Measurements from ENCODE around the gene VSTM5. TPM values are rescaled to one million over a fixed set of nuclear protein-coding genes. Genes with fewer than 3 reads are reported as not detected.

VSTM5 gene
- polyA plus RNA-seq, 1 of the 3 experiments (the other 2 are of a cell fraction): 0.12 TPM

GRCh38 chr11:93796441-93797231 is 53.8 kb downstream of the VSTM5 start (continued):
- no peak for TF ChIP-seq GATA2 (CRISPR knock-in tag; IDR thresholded peaks at IDR 0.05)

GRCh38 chr11:93791493-93791892 is 58.9 kb downstream of the VSTM5 start:
- H3K27me3 ChIP-seq (ENCODE audit: insufficient read depth): no peaks in the 10 kb centered on the region
- H3K4me3 ChIP-seq (ENCODE audit: low read depth in 2 of 2, low read length in 1 of 2): no peak overlapping the region
- 79% methylated on average over 5 of the region's 5 CpGs for WGBS (ENCODE audit: low lambda C conversion rate)
- no peak for DNase-seq
- no peak overlapping the region for H3K4me2 ChIP-seq
- ChIA-PET POLR2A (interaction anchor here (1.8 kb wide), 1 partner anchor 50 kb away, joined by 5 read pairs; the partner anchor contains the start of genes C11orf54 and TAF1D), CTCF (interaction anchor here (1.1 kb wide), 1 partner anchor 59 kb away, joined by 3 read pairs; no protein-coding TSS in a partner anchor)
- H3K9me3 ChIP-seq: no peaks in the 10 kb centered on the region
- H3K9ac ChIP-seq: no peak overlapping the region
- H3K9me2 ChIP-seq: no peaks in the 10 kb centered on the region
- H4K20me1 ChIP-seq (ENCODE audit: insufficient read depth): peaks cover 46% of the 10 kb centered on the region
- peaks cover 73 to 84% of the 10 kb centered on the region in 2 experiments for H3K36me3 ChIP-seq (replicated peaks in 1 of 2; ENCODE audit: control insufficient read depth in 1 of 2, insufficient read depth in 2 of 2, low read length in 1 of 2)
- H3K27ac ChIP-seq (ENCODE audit: low read depth in 2 of 2, low read length in 1 of 2): no peak overlapping the region
- TF ChIP-seq POLR2AphosphoS5 (IDR thresholded peaks at IDR 0.05; ENCODE audit: low read depth, low read length) (no peak), FOSL2 (IDR thresholded peaks at IDR 0.05; ENCODE audit: borderline replicate concordance, low read depth) (no peak), EP300 (IDR thresholded peaks at IDR 0.05; ENCODE audit: borderline replicate concordance in 1 of 2, low read depth in 1 of 2, low read length in 1 of 2) (no peak), IRF3 (IDR thresholded peaks at IDR 0.05; ENCODE audit: low read depth, low read length) (no peak), NRF1 (IDR thresholded peaks at IDR 0.05; ENCODE audit: low read depth, low read length) (no peak), CTCF (IDR thresholded peaks at IDR 0.05) (no peak), FOXJ3 (CRISPR knock-in tag; IDR thresholded peaks at IDR 0.05) (no peak), TEAD4 (IDR thresholded peaks at IDR 0.05; ENCODE audit: borderline replicate concordance, insufficient read depth) (no peak), MEF2A (IDR thresholded peaks at IDR 0.05; ENCODE audit: borderline replicate concordance, low read depth) (no peak)
- peaks cover 93% of the 10 kb centered on the region for H3K79me2 ChIP-seq (ENCODE audit: insufficient read depth)
- no peaks in the 10 kb centered on the region for H3F3A ChIP-seq (replicated peaks; ENCODE audit: insufficient read depth)
- H2AFZ ChIP-seq (ENCODE audit: low read depth): no peak overlapping the region
- H3K4me1 ChIP-seq (ENCODE audit: control insufficient read depth in 1 of 2, insufficient read depth in 2 of 2, low read depth in 1 of 2, low read length in 1 of 2): peaks cover 0 to 9% of the 10 kb centered on the region in 2 experiments; a peak in 2 of 4 replicates

GRCh38 chr11:93784935-93785360 is 65.5 kb downstream of the VSTM5 start:
- peaks cover 18 to 25% of the 10 kb centered on the region in 2 experiments for H3K36me3 ChIP-seq (replicated peaks in 1 of 2; ENCODE audit: control insufficient read depth in 1 of 2, insufficient read depth in 2 of 2, low read length in 1 of 2)
- H3K4me1 ChIP-seq (ENCODE audit: control insufficient read depth in 1 of 2, insufficient read depth in 2 of 2, low read depth in 1 of 2, low read length in 1 of 2): peaks cover 2 to 18% of the 10 kb centered on the region in 2 experiments; a peak in 3 of 4 replicates
- H3K27ac ChIP-seq (ENCODE audit: low read depth in 2 of 2, low read length in 1 of 2): peak overlapping the region; percentile 94 to 96
- peaks cover 4% of the 10 kb centered on the region for H3F3A ChIP-seq (replicated peaks; ENCODE audit: insufficient read depth)
- no peaks in the 10 kb centered on the region for H3K9me3 ChIP-seq
- H3K9me2 ChIP-seq: no peaks in the 10 kb centered on the region
- H2AFZ ChIP-seq (ENCODE audit: low read depth): no peak overlapping the region
- peak; percentile 21 for DNase-seq
- no peaks in the 10 kb centered on the region for H3K27me3 ChIP-seq (ENCODE audit: insufficient read depth)
- H3K9ac ChIP-seq: peak overlapping the region; percentile 99
- TF ChIP-seq EP300 (IDR thresholded peaks at IDR 0.05; ENCODE audit: borderline replicate concordance in 1 of 2, low read depth in 1 of 2, low read length in 1 of 2) (no peak), CTCF (IDR thresholded peaks at IDR 0.05) (peak; percentile 1; the same call in 1 of the 2 replicates), FOXJ3 (CRISPR knock-in tag; IDR thresholded peaks at IDR 0.05) (no peak)
- H4K20me1 ChIP-seq (ENCODE audit: insufficient read depth): peaks cover 51% of the 10 kb centered on the region
- H3K4me2 ChIP-seq: peak overlapping the region; percentile 91
- ChIA-PET POLR2A (interaction anchor here (1.0 kb wide), 1 partner anchor 10 kb away, joined by 3 read pairs; no protein-coding TSS in a partner anchor), CTCF (no interaction called here)
- H3K4me3 ChIP-seq (ENCODE audit: low read depth in 2 of 2, low read length in 1 of 2): peak overlapping the region; percentile 79 to 89
- WGBS (ENCODE audit: low lambda C conversion rate): 0% methylated on average over 13 of the region's 13 CpGs
- H3K79me2 ChIP-seq (ENCODE audit: insufficient read depth): peaks cover 65% of the 10 kb centered on the region

Data from SK-N-SH (cell line).